Neural progenitor cell (in vitro differentiated cells): ENCODE measurements around the gene TMEM154. TPM values are rescaled to one million over a fixed set of nuclear protein-coding genes. Genes with fewer than 3 reads are reported as not detected.

ENCODE experiments used
- DNase-seq: peaks from one replicate; pipeline ENCODE4 v3.0.0-alpha.2; 2016; ENCODE audit warnings: low spot score
- H2AFZ ChIP-seq: fragments of 200-600 bp; sonication (generic); replicated peaks from 2 replicates; pipeline ENCODE4 v1.6.1; 2016; ENCODE audit warnings: antibody characterized with exemption
- H3F3A ChIP-seq: fragments of 200-600 bp; sonication (generic); 2 replicates; pipeline ENCODE4 v1.6.1; 2016; ENCODE audit warnings: antibody characterized with exemption, low read depth
- H3K27ac ChIP-seq: fragments of 200-600 bp; sonication (generic); 2 replicates; pipeline ENCODE4 v1.5.1; 2016; ENCODE audit warnings: mild to moderate bottlenecking
- H3K27me3 ChIP-seq: fragments of 200-600 bp; sonication (generic); 2 replicates; pipeline ENCODE4 v1.6.1; 2016; ENCODE audit warnings: mild to moderate bottlenecking, moderate library complexity
- H3K36me3 ChIP-seq: fragments of 200-600 bp; sonication (generic); 2 replicates; pipeline ENCODE4 v1.5.1; 2016
- H3K4me1 ChIP-seq: fragments of 200-600 bp; sonication (generic); 2 replicates; pipeline ENCODE4 v1.6.1; 2016; ENCODE audit warnings: mixed run types
- H3K4me2 ChIP-seq: fragments of 200-600 bp; sonication (generic); 2 replicates; pipeline ENCODE4 v1.6.1; 2016
- H3K4me3 ChIP-seq: fragments of 200-600 bp; sonication (generic); 2 replicates; pipeline ENCODE4 v1.5.1; 2016
- H3K79me2 ChIP-seq: fragments of 200-600 bp; sonication (generic); 2 replicates; pipeline ENCODE4 v1.6.1; 2016; ENCODE audit warnings: low read depth
- H3K9ac ChIP-seq: fragments of 200-600 bp; sonication (generic); 2 replicates; pipeline ENCODE4 v1.6.1; 2016
- H3K9me3 ChIP-seq: fragments of 200-600 bp; sonication (generic); 2 replicates; pipeline ENCODE4 v1.5.1; 2016; ENCODE audit warnings: low read depth
- H4K20me1 ChIP-seq: fragments of 200-600 bp; sonication (generic); 2 replicates; pipeline ENCODE4 v1.6.1; 2016; ENCODE audit warnings: low read depth
- H3K27ac Mint-ChIP-seq: 3 replicates; pipeline ENCODE4 v1.8.0; 2021; ENCODE audit warnings: mixed read lengths
- H3K27me3 Mint-ChIP-seq: 2 replicates; pipeline ENCODE4 v1.8.0; 2022; ENCODE audit warnings: low read depth, mild to moderate bottlenecking, inconsistent platforms, moderate library complexity, mixed read lengths; ENCODE audit not compliant: insufficient read depth
- H3K36me3 Mint-ChIP-seq: 3 replicates; pipeline ENCODE4 v1.8.0; 2021; ENCODE audit warnings: mixed read lengths
- H3K4me1 Mint-ChIP-seq: 3 replicates; pipeline ENCODE4 v1.8.0; 2021; ENCODE audit warnings: mixed read lengths
- H3K4me3 Mint-ChIP-seq: 3 replicates; pipeline ENCODE4 v1.8.0; 2021; ENCODE audit warnings: mild to moderate bottlenecking, moderate library complexity, mixed read lengths
- H3K9me3 Mint-ChIP-seq: 3 replicates; pipeline ENCODE4 v1.8.0; 2020; ENCODE audit warnings: mixed read lengths
- EZH2 ChIP-seq: fragments of 200-600 bp; sonication (generic); IDR thresholded peaks from 2 replicates; pipeline ENCODE4 v1.6.1; 2017; ENCODE audit warnings: antibody characterized with exemption, mild to moderate bottlenecking, moderate library complexity
- EZH2phosphoT487 ChIP-seq: fragments of 200-600 bp; sonication (generic); IDR thresholded peaks from 2 replicates; pipeline ENCODE4 v1.6.1; 2017; ENCODE audit warnings: antibody characterized with exemption
- total RNA-seq: library from RNA; depleted of rRNA; stranded (reverse); fragments of >200 nt; gene quantifications from 2 replicates; pipeline ENCODE4 v1.2.3, GENCODE V29; 2015; ENCODE audit warnings: low replicate concordance
- TF ChIP-seq, protein P1 (sequence below): fragments of 200-600 bp; sonication (generic); IDR thresholded peaks from 2 replicates; pipeline ENCODE4 v1.5.1; 2017; ENCODE audit warnings: antibody characterized with exemption, mild to moderate bottlenecking

TMEM154 gene
- total RNA-seq, 1 donor from 2014 or later = 3.0 TPM

DNA sequence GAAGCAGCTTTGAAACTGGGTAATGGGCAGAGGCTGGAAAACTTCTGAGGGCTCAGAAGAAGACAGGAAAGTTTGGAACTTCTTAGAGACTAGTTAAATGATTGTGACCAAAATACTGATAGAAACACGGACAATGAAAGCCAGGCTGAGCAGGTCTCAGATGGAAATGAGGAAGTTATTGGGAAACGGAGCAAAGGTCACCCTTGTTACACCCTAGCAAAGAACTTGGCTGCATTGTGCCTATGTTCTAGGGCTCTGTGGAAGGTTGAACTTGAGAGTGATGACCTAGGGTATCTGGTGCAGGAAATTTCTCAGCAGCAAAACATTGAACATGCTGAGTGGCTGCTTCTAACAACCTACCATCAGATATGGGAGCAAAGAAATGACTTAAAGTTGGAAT, 93.1 kb downstream of the TMEM154 start:
- Histone ChIP-seq H3K9ac (no peak overlapping the region), H3K36me3 (no peaks in the 10 kb centered on the region), H3K9me3 (no peaks in the 10 kb centered on the region), H2AFZ (no peak overlapping the region), H3K27ac (no peak overlapping the region), H3K4me2 (no peak overlapping the region), H3K79me2 (no peaks in the 10 kb centered on the region), H3F3A (no peaks in the 10 kb centered on the region), H4K20me1 (no peaks in the 10 kb centered on the region), H3K27me3 (peaks cover 3% of the 10 kb centered on the region), H3K4me1 (peaks cover 11% of the 10 kb centered on the region), H3K4me3 (no peak overlapping the region)
- no peaks in the 10 kb centered on the region for H3K9me3 Mint-ChIP-seq
- TF ChIP-seq EZH2phosphoT487 (no peak), EZH2 (no peak)
- TF ChIP-seq, protein P1, sequence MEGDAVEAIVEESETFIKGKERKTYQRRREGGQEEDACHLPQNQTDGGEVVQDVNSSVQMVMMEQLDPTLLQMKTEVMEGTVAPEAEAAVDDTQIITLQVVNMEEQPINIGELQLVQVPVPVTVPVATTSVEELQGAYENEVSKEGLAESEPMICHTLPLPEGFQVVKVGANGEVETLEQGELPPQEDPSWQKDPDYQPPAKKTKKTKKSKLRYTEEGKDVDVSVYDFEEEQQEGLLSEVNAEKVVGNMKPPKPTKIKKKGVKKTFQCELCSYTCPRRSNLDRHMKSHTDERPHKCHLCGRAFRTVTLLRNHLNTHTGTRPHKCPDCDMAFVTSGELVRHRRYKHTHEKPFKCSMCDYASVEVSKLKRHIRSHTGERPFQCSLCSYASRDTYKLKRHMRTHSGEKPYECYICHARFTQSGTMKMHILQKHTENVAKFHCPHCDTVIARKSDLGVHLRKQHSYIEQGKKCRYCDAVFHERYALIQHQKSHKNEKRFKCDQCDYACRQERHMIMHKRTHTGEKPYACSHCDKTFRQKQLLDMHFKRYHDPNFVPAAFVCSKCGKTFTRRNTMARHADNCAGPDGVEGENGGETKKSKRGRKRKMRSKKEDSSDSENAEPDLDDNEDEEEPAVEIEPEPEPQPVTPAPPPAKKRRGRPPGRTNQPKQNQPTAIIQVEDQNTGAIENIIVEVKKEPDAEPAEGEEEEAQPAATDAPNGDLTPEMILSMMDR = no peak
- no peak overlapping the region for H3K27ac Mint-ChIP-seq
- peaks cover 9% of the 10 kb centered on the region for H3K27me3 Mint-ChIP-seq
- DNase-seq = no peak
- peaks cover 29% of the 10 kb centered on the region for H3K4me1 Mint-ChIP-seq
- H3K4me3 Mint-ChIP-seq = no peak overlapping the region
- H3K36me3 Mint-ChIP-seq = no peaks in the 10 kb centered on the region

DNA sequence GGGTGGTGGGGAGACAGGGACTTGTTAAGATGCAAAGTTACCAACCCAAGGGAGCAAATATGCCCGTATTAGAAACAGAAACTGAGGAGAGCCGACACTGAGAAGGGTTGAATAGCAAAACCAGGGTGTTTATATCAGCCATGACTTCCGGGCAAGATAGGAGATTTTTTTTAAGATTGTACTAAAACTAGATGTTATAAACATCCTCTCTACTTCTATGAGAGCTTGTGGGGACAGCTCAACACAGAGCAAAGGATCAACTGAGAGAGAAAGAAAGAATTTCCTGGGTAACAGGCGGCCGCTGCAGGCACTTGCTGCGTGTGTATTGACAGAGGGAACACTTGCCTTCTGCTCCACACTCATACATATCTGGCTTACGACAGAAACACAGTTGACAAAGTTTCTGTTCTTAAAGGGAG, 94.8 kb downstream of the TMEM154 start:
- no peak overlapping the region for H3K4me3 ChIP-seq
- no peaks in the 10 kb centered on the region for H3F3A ChIP-seq
- Mint-ChIP-seq H3K27ac (no peak overlapping the region), H3K36me3 (no peaks in the 10 kb centered on the region), H3K4me1 (peaks cover 13% of the 10 kb centered on the region), H3K4me3 (no peak overlapping the region), H3K27me3 (peaks cover 4% of the 10 kb centered on the region), H3K9me3 (no peaks in the 10 kb centered on the region)
- H3K9ac ChIP-seq = no peak overlapping the region
- H3K4me1 ChIP-seq = no peaks in the 10 kb centered on the region
- no peaks in the 10 kb centered on the region for H4K20me1 ChIP-seq
- H3K27me3 ChIP-seq = no peaks in the 10 kb centered on the region
- H2AFZ ChIP-seq = peak overlapping the region; percentile 44
- no peak overlapping the region for H3K4me2 ChIP-seq
- no peaks in the 10 kb centered on the region for H3K9me3 ChIP-seq
- no peak overlapping the region for H3K27ac ChIP-seq
- TF ChIP-seq EZH2phosphoT487 = no peak
- no peaks in the 10 kb centered on the region for H3K79me2 ChIP-seq
- H3K36me3 ChIP-seq = no peaks in the 10 kb centered on the region
- no peak for DNase-seq

DNA sequence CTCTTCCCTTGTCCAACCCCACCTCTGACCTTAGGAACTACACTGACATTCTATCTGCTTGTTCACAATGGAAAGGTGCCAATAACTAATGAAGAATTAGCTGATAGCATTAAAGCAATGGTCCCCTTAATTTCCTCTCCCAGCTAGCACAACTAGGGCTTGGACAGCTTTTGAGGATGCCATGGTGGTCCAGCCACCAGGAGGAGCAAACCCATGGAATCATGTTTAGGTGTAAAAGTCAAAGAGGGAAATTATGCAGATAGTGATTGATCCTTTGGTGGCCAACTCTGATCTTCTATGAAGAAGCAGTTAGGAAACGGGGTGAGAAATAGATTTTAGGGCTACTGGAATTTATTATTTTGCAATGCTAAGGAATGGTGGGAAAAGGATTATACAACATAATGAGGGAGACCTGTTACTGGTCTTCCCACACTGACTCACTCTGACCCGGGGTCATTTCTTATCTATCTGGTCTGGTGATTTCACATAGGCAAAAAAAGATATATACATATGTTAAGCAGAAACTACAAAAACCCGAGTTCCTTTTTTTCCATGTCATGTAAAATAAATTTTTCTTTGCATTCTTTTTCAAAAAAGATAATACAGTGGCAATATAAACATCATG, 98.1 kb downstream of the TMEM154 start:
- H3K9me3 ChIP-seq = no peaks in the 10 kb centered on the region

DNA sequence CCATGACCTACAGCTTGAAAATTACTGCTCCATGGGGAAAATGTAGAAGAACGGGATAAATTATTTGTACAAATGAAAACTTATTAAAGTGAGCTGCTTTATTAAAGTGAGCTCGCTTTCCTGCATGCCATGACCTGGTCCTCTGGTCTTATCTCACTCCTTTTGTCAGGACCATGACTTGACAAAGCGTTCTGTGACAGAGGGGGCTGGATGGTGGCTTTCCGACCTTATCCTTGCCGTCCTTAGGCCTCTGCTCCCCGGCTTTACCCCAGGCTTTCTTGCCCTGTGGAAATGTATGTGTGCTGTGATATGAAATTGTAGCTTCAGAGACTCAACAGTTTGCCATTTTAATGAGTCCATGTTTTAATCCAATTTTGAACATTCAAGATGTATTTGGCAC, 99.9 kb downstream of the TMEM154 start:
- Mint-ChIP-seq H3K27me3 (no peaks in the 10 kb centered on the region), H3K27ac (no peak overlapping the region), H3K36me3 (no peaks in the 10 kb centered on the region), H3K4me1 (peaks cover 3% of the 10 kb centered on the region), H3K9me3 (no peaks in the 10 kb centered on the region), H3K4me3 (no peak overlapping the region)
- no peak overlapping the region for H3K4me2 ChIP-seq
- no peaks in the 10 kb centered on the region for H3K9me3 ChIP-seq
- H3K36me3 ChIP-seq = no peaks in the 10 kb centered on the region
- no peak overlapping the region for H3K27ac ChIP-seq
- H3K9ac ChIP-seq = no peak overlapping the region
- no peak overlapping the region for H3K4me3 ChIP-seq
- no peaks in the 10 kb centered on the region for H3F3A ChIP-seq
- no peaks in the 10 kb centered on the region for H4K20me1 ChIP-seq
- no peaks in the 10 kb centered on the region for H3K27me3 ChIP-seq
- TF ChIP-seq EZH2phosphoT487 (no peak), EZH2 (no peak)
- TF ChIP-seq, protein P1 = no peak
- no peaks in the 10 kb centered on the region for H3K4me1 ChIP-seq
- no peak for DNase-seq
- H3K79me2 ChIP-seq = no peaks in the 10 kb centered on the region
- H2AFZ ChIP-seq = no peak overlapping the region

More for the DNA sequence above, 98.1 kb downstream of the TMEM154 start:
- no peak overlapping the region for H3K27ac ChIP-seq
- no peak overlapping the region for H3K27ac Mint-ChIP-seq
- H3K79me2 ChIP-seq = no peaks in the 10 kb centered on the region
- H3K27me3 Mint-ChIP-seq = no peaks in the 10 kb centered on the region
- no peak overlapping the region for H3K4me3 Mint-ChIP-seq
- no peaks in the 10 kb centered on the region for H3K4me1 ChIP-seq
- H3F3A ChIP-seq = no peaks in the 10 kb centered on the region
- no peak overlapping the region for H2AFZ ChIP-seq
- no peak for TF ChIP-seq EZH2
- TF ChIP-seq, protein P1 = peak; percentile 44
- no peaks in the 10 kb centered on the region for H3K36me3 Mint-ChIP-seq
- H3K9me3 Mint-ChIP-seq = no peaks in the 10 kb centered on the region
- no peaks in the 10 kb centered on the region for H3K27me3 ChIP-seq
- peaks cover 12% of the 10 kb centered on the region for H3K4me1 Mint-ChIP-seq
- DNase-seq = no peak
- H3K4me2 ChIP-seq = no peak overlapping the region
- no peak overlapping the region for H3K4me3 ChIP-seq
- H3K9ac ChIP-seq = no peak overlapping the region
- H3K36me3 ChIP-seq = no peaks in the 10 kb centered on the region
- no peaks in the 10 kb centered on the region for H4K20me1 ChIP-seq
